HG03039 (cell line): ENCODE results near the gene DUSP1.
"Not testable (repeated sequence)": the region's sequence is repeated elsewhere in the genome, so short reads cannot be mapped to it uniquely, and the experiment has no call there.

ENCODE experiments used
- ATAC-seq: cut with Tn5 transposase; IDR thresholded peaks from one replicate; pipeline ENCODE4 v1.9.1; 2021; ENCODE audit warnings: mild to moderate bottlenecking, moderate library complexity; ENCODE audit not compliant: unreplicated experiment

The DUSP1 gene

DNA sequence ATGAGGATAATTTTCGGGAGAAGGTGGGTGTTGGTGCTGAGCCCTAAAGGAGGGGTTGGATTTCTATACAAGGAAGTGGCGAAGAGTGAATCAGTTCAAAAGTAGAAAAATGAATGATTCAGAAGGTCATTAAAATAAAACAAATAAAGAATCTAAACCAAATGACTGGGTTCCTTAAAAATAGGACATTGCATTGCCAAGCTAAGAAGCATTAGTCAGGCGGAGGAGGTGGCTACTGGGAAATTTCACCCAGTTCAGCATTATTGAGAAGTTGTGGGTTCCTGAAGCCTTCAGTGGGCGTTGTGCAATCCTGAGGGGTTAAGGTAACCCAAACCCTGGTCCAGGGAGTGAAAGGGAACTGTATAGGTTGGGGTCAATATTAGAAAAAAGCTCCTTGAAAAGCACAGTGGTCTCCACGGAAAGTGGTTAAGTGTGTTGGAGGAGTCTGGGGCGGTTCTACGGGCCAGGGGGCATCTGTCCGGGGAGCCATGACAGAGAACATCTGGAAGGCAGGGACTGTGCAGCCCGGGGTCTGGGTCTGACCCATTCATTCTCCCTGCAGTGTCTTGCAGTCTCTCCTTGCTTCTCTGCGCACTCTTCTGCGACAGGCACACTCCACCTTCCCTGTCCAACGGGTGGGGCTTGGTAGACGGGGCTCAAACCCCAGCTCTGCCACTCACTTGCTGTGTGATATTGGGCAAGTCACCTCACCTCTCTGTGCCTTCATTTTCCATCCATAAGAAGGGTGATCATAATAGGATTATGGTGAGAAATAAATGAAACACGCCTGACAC is 27.6 kb upstream of the DUSP1 start:
- ATAC-seq, result no peak

DNA sequence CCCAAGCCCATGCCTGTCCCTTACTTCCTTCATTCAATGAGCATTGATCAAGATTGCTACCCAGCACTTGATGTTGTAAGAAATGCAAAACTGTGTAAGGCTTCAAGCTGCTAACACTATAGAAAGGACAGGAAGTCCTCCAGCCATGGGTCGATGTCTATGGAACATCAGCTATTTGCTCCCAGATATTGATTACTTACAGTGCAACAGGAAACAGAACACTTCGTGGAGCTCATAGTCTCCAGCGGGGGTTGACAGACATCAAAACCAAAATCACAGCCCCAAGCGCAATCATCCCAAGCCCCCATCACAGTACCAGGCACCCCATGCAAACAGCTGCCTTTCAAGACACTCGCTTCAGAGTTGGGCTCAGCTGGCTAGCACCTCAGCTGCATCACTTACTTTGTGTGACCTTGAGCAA is 26.8 kb upstream of the DUSP1 start:
- ATAC-seq, result no peak

DNA sequence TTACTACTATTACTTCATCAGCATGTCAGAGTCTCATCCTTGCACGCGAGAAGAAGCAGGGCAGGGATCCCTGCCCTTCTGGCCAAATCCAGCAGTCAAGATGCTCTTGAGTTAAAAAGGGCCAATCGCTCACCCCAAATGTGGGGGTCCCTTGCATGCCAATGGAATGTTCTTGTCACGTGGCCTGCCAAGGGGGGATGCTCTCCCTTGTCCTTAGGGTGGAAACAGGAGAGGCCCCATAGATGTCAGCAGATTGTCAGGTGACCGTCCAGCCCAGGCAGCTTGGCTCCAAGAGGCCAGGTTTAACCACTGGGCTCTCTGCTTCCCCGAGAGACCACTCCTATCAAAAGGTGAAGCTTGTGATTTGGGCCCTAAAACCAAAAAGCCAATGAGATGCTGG is 25.3 kb upstream of the DUSP1 start:
- no peak for ATAC-seq

DNA sequence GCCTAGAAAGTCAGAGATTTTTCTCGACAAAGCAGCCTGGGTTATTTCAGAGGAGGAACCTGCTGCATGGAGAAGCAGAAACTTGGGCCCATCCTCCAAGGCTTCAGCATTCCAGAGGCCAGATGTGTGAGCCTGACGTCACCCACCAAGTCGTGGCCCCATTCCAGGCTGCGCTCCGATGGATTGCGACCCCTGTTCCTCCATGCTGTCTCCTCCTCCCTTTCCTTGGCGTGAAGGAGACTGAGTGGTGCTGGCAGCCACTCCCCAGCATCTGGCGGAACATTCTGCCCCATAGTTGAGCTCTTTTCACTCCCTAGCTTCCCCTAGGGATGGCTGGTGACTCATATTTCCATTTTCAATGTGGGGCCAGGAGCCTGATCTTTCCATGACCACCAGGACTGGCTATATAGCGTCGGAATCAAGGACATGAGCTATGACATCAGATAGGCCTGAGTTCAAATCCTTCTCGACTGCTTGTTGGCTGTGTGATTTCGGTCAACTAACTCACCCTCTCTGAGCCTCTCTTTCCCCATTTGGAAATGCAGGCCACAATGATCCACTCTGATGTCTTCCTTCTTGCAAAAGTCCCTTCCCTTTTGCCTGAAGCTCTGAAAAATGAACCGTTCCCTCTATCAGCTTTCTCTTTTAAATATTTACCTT is 24.5 kb upstream of the DUSP1 start:
- ATAC-seq, result no peak

DNA sequence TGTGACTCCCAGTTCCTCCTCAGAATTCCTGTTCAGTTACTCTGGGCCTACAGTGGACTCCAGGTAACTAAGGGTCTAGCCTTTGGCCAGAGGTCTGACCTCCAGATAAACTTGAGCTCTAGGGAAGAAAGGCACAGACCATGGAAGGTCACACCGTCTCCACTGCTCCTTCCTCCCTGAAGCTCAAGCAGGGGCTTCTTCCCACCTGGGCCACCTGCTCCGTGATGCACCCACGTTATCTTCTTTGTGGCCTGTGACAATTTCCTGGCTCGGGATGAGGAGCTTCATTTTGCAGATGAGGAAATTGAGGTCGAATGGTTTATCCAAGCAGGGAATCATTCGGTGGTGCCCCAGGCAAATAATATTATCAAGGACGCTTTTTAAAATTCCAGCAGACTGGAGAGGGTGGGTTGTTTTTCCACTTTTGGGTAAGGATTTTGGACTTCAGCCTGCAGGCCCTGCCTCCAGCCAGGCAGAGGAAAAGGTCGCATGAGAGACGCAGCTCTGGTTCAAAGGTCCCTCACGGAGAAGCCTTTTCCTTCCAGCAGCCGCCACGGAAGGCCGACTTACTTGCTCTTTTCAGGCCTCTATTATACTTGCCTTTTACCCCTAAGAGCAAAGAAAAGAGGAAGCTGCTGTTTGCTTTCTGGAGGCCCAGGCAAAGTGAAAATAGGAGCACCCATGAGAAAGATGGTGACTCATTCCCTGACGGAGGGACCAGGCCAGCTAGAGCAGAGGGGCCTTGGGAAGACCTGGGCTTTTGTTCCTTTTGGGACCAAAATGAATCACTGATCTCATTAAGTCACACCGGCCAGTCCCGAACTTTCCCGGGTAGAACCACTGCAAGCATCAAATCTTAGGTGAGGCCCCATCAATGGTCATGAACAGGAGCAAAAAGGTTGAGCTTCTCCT is 22.8 kb upstream of the DUSP1 start:
- no peak for ATAC-seq

DNA sequence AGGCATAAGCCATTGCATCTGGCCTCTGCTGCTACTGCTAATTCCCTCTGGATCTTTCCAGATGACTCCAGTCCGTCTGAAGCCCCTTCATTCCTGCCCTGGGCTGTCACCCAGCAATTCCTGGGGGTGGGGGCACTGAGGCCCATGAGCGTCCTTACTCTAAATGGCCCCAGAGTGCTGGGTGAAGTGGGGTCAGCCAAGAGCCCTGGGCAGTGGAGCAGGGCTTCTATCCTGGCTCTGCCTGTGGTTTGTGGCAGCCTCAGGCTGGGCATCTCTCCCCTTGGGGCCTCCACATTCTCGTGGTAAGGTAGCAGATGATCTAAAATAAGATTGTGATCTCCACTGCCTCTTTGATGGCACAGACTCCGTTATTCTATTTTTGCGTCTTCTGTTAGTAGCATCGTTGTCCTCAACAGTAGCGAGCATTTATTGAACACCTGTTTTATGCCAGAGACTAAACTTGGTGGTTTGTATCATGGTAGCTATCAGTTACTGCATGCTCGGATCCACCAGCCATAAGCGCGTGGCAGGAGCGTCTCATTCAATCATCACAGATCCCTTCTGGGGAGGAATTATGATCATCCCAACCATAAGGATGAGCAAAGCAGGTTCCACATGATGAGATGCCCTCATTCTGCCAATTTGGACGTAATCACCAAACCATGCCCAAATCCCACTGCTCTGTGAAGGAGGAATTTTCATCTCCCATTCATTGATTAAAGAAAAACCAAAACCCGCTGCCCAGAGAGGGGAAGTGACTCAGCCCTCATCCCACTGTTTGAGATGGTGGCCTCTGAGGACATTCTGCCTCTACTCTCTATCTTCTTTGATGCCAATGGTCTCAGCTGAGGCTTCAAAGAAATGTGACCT is 21.9 kb upstream of the DUSP1 start:
- no peak for ATAC-seq

DNA sequence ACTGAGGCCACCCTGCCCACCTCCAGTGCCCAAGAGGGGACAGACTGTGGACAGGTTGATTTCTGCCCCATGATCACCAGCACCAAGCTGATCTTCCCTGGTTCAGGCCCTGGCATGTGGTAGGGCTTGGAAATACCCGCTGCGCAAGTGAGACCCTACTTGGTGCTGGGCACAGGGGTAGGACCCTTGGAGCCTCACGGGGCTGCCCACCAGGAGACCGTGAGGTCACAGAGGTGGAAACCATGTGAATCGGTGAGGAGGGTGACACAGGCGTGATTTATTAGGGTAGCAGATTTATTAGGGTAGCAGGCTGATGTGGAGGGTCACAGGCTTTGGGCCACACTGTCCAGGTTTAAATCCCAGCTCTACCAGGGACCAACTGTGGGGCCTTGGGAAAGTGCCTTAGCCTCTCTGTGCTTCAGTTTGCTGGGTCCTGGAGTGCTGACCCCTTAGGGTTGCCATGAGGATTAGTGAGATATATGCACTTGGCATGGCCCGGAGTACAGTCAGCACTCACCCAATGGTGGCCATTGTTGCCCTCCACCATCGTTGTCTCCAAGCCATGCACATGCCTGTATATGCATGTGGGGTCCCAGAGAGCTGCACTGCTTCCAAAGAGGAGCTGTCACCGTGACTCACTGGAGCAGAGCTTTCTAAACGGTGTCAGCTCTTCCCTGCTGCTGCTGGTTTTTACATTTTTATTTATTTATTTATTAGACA is 20.9 kb upstream of the DUSP1 start:
- ATAC-seq, result no peak

DNA sequence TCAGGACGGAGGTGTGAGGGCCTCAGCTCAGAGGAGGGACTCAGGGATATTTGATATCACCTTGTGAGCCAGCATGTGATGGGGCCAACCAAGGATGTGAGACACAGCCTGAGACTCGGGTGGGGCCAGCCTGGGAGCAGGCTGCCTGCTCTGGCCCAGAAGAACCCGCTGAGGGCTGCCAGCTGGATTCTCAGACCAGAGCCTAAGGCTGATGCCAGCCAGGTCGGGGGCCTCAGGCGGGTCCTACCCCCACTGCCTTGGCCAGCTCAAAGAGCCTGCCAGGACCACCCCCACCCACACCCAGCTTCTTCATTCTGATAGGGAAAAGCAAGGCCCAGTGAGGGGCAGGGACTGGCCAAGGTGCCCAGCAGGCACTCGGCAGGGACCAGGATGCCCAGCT is 20.3 kb upstream of the DUSP1 start:
- no peak for ATAC-seq

DNA sequence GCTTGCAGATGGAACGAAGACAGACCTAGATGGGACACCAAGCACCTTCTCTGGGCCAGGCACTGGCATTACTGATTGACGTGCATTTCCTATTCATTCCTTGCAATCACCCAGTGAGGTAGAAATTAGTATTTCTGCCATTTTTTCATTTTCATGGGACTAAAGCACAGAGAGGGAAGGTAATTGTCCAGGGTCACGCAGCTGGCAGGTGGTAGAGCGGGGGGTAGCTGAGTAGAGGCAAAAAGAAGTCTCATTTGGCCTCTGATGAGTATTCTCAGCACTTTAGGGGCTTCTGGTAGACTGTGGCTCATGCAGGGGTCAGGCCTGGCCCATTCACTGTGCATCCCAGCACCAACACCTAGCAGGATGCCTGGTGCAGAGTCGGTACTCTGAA is 19.5 kb upstream of the DUSP1 start:
- ATAC-seq, result no peak

DNA sequence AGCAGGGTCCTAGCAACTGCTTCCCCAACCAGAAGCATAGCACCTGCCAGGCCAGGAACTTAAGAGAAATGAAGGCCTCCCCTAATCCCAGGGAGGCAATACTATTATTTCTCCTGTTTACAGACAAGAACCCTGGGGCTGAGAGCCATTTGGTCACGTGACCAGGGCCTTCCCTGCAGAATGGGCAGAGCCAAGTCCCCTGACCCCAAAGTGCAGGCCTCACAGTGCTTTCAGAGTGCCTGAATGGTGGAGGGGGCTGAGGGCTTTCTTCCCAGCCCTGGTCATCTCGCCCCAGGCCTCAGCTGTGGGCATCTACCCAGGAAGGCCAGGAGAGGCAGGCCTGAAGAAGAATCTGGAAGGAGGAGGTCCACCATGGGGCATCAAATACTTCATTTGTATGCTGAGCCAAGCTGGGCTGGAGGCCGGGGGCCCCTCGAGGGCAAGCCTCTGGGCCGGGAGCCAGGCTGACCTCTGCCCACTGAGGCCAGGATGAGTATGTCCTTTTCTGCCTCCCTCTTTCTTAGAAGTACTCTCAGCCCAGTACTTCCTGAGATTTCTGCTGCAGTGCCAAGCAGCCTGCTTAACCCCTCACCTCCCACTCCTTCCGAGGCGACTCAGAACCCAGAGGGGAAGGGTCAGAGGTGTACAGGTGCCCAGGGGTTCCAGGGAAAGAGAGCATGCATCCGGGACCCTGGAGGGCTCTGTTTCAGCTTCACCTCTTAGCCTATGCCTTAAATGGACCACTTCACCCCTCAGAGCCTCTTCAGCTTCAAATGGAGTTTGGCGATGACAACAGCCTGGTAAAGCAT is 18.9 kb upstream of the DUSP1 start:
- ATAC-seq, result no peak

DNA sequence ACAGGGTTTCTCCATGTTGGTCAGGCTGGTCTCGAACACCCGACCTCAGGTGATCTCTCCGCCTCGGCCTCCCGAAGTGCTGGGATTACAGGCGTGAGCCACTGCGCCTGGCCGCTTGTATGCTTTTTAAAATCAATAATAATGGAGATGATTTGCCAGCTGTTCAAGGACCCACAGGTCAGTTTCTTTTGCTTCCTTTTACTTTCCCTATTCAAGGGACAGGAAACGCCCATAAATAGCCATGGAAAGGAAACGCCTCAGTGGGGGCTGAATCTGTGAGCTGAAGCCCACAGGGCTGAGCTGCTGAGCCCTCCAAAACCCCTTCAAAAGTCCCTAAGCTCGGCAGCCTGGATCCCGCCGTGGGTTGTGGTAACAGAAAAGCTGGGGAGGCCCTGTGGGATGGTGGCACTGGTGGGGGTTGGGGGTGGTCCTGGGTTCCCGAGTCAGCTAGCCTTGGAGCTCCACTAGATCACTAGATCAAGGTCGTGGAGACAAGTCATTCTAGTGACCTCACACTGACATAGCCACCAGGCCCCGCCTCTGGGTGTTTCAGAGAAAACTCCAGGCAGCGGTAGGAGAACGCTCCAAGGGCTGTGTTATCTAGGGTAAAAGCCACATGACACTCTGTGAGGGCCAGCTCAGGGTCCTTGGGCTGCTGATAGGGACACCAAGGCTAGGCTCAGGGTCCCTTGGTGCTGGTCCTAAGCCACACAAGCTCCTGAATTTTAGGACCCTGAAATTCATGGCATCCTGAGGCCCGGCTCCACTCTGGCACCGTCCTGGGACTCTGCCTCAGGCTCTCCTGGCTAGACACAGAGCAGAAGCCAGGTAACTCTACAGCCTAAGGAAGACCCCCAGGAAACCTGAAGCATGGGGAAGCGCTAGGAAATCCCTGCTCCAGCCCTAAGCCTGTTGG is 18.0 kb upstream of the DUSP1 start:
- ATAC-seq, result no peak

DNA sequence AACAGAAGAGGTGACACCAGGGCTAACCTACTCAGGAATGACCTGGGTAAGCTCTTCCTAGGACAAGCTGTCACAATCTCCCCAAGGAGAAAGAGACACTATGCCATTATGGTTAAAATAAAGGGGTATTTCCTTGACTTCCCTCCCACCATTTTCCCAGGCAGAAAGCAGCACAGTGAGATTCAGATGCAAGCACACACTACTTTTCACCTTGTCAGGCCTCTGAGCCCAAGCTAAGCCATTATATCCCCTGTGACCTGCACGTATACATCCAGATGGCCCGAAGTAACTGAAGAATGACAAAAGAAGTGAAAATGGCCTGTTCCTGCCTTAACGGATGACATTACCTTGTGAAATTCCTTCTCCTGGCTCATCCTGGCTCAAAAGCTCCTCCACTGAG is 16.5 kb upstream of the DUSP1 start:
- ATAC-seq, result not testable (repeated sequence)

DNA sequence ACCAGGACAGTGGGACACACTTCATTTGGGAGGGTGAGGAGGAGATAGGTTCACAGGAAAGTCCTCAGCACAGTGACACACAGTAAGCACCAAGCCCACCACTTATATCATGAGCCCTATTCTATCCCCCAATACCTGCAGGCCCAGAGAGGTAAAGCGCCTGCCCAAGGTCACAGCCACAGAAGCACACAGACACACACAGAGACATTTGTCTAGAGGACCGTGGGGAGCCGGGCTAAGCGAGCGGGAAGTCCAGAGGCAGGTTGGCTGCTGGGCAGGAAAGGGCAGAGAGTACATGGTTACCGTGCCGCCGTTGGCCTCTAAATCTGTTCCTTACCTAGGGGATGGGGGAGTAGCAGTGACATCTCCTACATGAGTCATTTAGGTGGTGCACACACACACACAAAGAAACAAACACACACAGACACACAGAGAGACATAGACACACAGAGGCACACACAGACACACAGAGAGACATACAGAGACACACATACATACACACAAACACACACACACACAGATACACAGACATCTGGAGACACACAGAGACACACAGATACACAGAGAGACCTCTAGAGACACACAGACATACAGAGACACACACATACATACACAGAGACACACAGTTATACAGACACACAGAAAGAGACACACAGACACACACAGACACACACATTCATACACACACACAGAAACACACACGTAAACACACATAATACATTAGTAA is 15.9 kb upstream of the DUSP1 start:
- ATAC-seq, result no peak

DNA sequence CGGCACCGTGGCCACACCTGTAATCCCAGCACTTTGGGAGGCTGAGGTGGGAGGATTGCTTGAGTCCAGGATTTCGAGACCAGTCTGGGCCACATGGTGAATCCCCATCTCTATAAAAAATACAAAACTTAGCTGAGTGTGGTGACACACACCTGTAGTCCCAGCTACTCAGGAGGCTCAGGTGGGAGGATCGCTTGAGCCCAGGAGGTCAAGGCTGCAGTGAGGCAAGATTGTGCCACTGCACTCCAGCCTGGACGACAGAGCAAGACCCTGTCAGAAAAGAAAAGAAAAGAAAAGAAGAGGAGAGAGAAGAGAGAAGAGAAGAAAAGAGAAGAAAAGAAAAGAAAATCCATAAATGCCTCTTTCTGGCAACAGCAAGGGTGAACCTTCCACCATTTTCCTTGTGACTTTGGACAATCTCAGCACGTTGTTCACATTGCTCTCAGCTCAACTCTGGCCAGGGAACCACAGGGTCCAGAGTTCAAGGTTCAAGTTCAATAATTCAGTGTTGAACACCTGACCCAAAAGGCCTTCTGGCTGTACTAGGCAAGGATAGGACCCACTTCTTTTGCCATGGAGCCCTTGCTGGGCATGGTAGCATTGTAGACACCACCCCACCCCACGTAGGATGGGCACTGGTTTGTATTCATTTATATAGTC is 14.6 kb upstream of the DUSP1 start:
- ATAC-seq, result no peak

DNA sequence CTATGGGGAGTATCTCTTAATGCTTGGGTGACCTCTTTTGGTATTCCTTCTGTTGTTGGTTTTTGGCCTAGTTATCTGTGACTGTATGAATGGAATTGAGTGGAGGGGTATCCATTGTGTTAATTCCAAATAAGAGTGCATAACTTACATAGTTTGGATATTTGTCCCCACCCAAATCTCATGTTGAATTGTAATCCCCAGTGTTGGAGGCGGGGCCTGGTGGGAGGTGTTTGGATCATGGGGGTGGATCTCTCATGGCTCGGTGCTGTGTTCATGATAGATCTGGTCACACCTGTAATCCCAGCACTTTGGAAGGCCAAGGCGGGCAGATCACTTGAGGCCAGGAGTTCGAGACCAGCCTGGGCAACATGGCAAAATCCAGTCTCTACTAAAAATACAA is 13.2 kb upstream of the DUSP1 start:
- ATAC-seq, result not testable (repeated sequence)

DNA sequence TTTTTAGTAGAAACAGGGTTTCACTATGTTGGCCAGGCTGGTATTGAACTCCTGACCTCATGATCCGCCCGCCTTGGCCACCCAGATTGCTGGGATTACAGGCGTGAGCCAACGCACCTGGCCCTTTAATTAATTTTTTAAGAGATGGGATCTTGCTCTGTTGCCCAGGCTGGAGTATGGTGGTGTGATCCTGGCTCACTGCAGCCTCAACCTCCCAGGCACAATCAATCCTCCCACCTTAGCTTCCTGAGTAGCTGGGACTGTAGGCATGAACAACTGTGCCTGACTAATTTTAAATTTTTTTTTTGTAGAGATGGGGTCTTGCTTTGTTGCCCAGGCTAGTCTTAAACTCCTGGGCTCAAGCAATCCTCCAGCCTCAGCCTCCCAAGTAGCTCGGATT is 12.3 kb upstream of the DUSP1 start:
- not testable (repeated sequence) for ATAC-seq
